ENCODE results near the gene PRX. TPM values are rescaled to one million over a fixed set of nuclear protein-coding genes. Genes with fewer than 3 reads are reported as not detected.

PRX gene
- total and polyA plus RNA-seq, 9 of the 15 experiments (the other 6 are each of a cell fraction or from before 2014, with no cell fraction given): 0.65 to 3.5 (median 1.7) TPM; not detected in 2

- 85% methylated on average over 3 of the region's 4 CpGs for WGBS (ENCODE audit: insufficient coverage, low coverage, missing lambda C conversion rate)
- Histone ChIP-seq H3K4me1 (replicated peaks in 1 of 2; ENCODE audit: control insufficient read depth in 2 of 2, insufficient read depth in 2 of 2, low read length in 2 of 2) (peaks cover 32 to 63% of the 10 kb centered on the region in 2 experiments), H3K27ac (ENCODE audit: extremely low read depth, low read depth, low read length) (no peak overlapping the region), H2AFZ (ENCODE audit: low read depth, low read length) (no peak overlapping the region), H3K9me3 (replicated peaks; ENCODE audit: control insufficient read depth, insufficient read depth, low read depth, low read length) (no peaks in the 10 kb centered on the region), H3K79me2 (ENCODE audit: control insufficient read depth, insufficient read depth, low read length) (no peaks in the 10 kb centered on the region), H4K20me1 (replicated peaks; ENCODE audit: control insufficient read depth, insufficient read depth, low read length) (no peaks in the 10 kb centered on the region), H3K9me1 (ENCODE audit: control insufficient read depth, insufficient read depth, low read length) (no peaks in the 10 kb centered on the region), H3K36me3 (ENCODE audit: control insufficient read depth, insufficient read depth, low read length) (no peaks in the 10 kb centered on the region), H3K9ac (ENCODE audit: insufficient read depth in 1 of 2, low read depth in 2 of 2, low read length in 2 of 2) (no peak overlapping the region), H3K4me3 (no peak overlapping the region), H3K27me3 (ENCODE audit: control insufficient read depth in 2 of 2, insufficient read depth in 2 of 2, low read length in 2 of 2) (no peaks in the 10 kb centered on the region), H3K4me2 (ENCODE audit: insufficient read depth, low read length) (no peak overlapping the region)
- DNase-seq (ENCODE audit: extremely low read depth in 1 of 4, low spot score in 3 of 4) (no peak), FAIRE-seq (no peak), ATAC-seq (no peak)
- no TSS peak for BruUV-seq (replicated peaks)
- in situ Hi-C loops (cut with MboI): no loop called here
- intact Hi-C loops (cut with micrococcal nuclease): no loop called here
- CTCF ChIA-PET (ENCODE audit: low intra/inter-chr PET ratio): no interaction called here
- POLR2A ChIA-PET: interaction anchor here (1.0 to 1.6 kb wide), 4 partner anchors 8 to 19 kb away, joined by 3 to 6 read pairs (median 5); no protein-coding TSS in a partner anchor
- TF ChIP-seq LEF1 (IDR thresholded peaks at IDR 0.05): no peak
- no peak for TF ChIP-seq ZBED1 (IDR thresholded peaks at IDR 0.05)
- no peak for TF ChIP-seq NRF1 (conservative IDR thresholded peaks at IDR 0.05 in 1 of 2, IDR thresholded peaks at IDR 0.05 in 1 of 2)
- no peak for TF ChIP-seq MTF1 (CRISPR knock-in tag; IDR thresholded peaks at IDR 0.05; ENCODE audit: borderline replicate concordance)
- no peak for TF ChIP-seq ETS1 (conservative IDR thresholded peaks at IDR 0.05; ENCODE audit: control insufficient read depth, low read depth, low read length)
- no peak for TF ChIP-seq SLC30A9 (CRISPR knock-in tag; IDR thresholded peaks at IDR 0.05)
- no peak for TF ChIP-seq GTF2B (IDR thresholded peaks at IDR 0.05; ENCODE audit: extremely low read depth, insufficient read length)
- TF ChIP-seq ADNP (tag; IDR thresholded peaks at IDR 0.05): peak; percentile 86
- no peak for TF ChIP-seq HNRNPUL1 (IDR thresholded peaks at IDR 0.05; ENCODE audit: low read length)
- no peak for TF ChIP-seq POU5F1 (IDR thresholded peaks at IDR 0.05; ENCODE audit: borderline replicate concordance, low read depth, low read length, partially characterized antibody)
- TF ChIP-seq TBP (optimal IDR thresholded peaks at IDR 0.05; ENCODE audit: low read depth, low read length): no peak
- TF ChIP-seq ZNF76 (CRISPR knock-in tag; IDR thresholded peaks at IDR 0.05; ENCODE audit: borderline replicate concordance): no peak
- TF ChIP-seq ZNF146 (CRISPR knock-in tag; IDR thresholded peaks at IDR 0.05; ENCODE audit: unreplicated experiment): no peak
- no peak for TF ChIP-seq MEF2A (IDR thresholded peaks at IDR 0.05; ENCODE audit: control insufficient read depth, low read depth, low read length)
- TF ChIP-seq TAF1 (IDR thresholded peaks at IDR 0.05; ENCODE audit: control insufficient read depth, extremely low read depth, insufficient read depth, low read length, severe bottlenecking): no peak
- TF ChIP-seq WHSC1 (IDR thresholded peaks at IDR 0.05; ENCODE audit: low read length): no peak
- TF ChIP-seq ZNF561 (CRISPR knock-in tag; conservative IDR thresholded peaks at IDR 0.05): no peak
- TF ChIP-seq MTA1 (IDR thresholded peaks at IDR 0.05; ENCODE audit: borderline replicate concordance): no peak
- TF ChIP-seq BCOR (IDR thresholded peaks at IDR 0.05): peak; percentile 96
- TF ChIP-seq ARID3A (IDR thresholded peaks at IDR 0.05; ENCODE audit: borderline replicate concordance, low read depth, low read length): no peak
- peak; percentile 88 for TF ChIP-seq RBM25 (IDR thresholded peaks at IDR 0.05; ENCODE audit: low read depth, low read length, severe bottlenecking)
- TF ChIP-seq CHD4 (IDR thresholded peaks at IDR 0.05; ENCODE audit: insufficient read depth, insufficient replicate concordance, low read depth, low read length, poor library complexity, severe bottlenecking): peak; percentile 43
These were observed 312 bp downstream of the PRX start for GRCh38 chr19:40412866-40413265.
